ACC112 (cell line): ENCODE data around the gene SPSB1.

Experiments
- H2AFZ ChIP-seq: fragments of 200-600 bp; sonication (generic); one replicate; pipeline ENCODE4 v1.6.0; 2017; ENCODE audit warnings: antibody characterized with exemption, low read length; ENCODE audit not compliant: unreplicated experiment
- H3K27ac ChIP-seq: fragments of 200-600 bp; sonication (generic); 2 replicates; pipeline ENCODE4 v1.5.1; 2014; ENCODE audit warnings: low read depth, mild to moderate bottlenecking, antibody characterized with exemption, low read length, moderate library complexity
- H3K27me3 ChIP-seq: fragments of 200-600 bp; sonication (generic); 2 replicates; pipeline ENCODE4 v1.6.1; 2014; ENCODE audit warnings: mild to moderate bottlenecking, antibody characterized with exemption, low read length, moderate library complexity, mixed read lengths; ENCODE audit not compliant: insufficient read depth
- H3K36me3 ChIP-seq: fragments of 200-600 bp; sonication (generic); 2 replicates; pipeline ENCODE4 v1.6.1; 2016; ENCODE audit warnings: mild to moderate bottlenecking, antibody characterized with exemption, low read length, moderate library complexity, mixed read lengths; ENCODE audit not compliant: insufficient read depth
- H3K4me1 ChIP-seq: fragments of 200-600 bp; sonication (generic); one replicate; pipeline ENCODE4 v1.6.1; 2016; ENCODE audit warnings: low read length, mixed read lengths; ENCODE audit not compliant: insufficient read depth, unreplicated experiment, control insufficient read depth
- H3K4me3 ChIP-seq: fragments of 200-600 bp; sonication (generic); 2 replicates; pipeline ENCODE4 v1.5.1; 2014; ENCODE audit warnings: mild to moderate bottlenecking, low read depth, low read length
- H3K79me2 ChIP-seq: fragments of 200-600 bp; sonication (generic); one replicate; pipeline ENCODE4 v1.6.0; 2016; ENCODE audit warnings: low read length; ENCODE audit not compliant: control insufficient read depth, unreplicated experiment, insufficient read depth

SPSB1 gene

DNA sequence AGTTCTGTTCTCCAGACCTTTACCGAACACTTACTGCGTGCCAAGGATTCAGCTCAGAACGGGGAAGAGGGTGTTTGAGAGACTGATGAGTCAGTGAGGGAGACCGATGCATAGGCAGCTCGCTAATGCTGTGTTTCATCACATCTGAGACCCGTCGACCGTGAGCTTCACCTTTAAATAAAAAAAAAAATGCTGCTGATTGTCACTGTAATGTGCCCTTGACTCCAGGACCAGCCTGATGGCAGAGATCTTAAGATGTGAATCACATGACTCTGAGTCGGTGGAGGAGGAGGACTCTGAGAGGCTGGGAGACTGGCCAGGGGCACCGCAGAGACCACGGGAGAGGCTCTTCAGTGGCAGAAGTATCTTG lies 28.8 kb downstream of the SPSB1 start:
- Histone ChIP-seq H3K36me3 (no peaks in the 10 kb centered on the region), H3K4me1 (peaks cover 45% of the 10 kb centered on the region), H3K79me2 (peaks cover 78% of the 10 kb centered on the region), H3K27ac (peak overlapping the region; percentile 74), H3K4me3 (peak overlapping the region; percentile 55; the same call in 1 of the 2 replicates), H2AFZ (no peak overlapping the region), H3K27me3 (no peaks in the 10 kb centered on the region)

DNA sequence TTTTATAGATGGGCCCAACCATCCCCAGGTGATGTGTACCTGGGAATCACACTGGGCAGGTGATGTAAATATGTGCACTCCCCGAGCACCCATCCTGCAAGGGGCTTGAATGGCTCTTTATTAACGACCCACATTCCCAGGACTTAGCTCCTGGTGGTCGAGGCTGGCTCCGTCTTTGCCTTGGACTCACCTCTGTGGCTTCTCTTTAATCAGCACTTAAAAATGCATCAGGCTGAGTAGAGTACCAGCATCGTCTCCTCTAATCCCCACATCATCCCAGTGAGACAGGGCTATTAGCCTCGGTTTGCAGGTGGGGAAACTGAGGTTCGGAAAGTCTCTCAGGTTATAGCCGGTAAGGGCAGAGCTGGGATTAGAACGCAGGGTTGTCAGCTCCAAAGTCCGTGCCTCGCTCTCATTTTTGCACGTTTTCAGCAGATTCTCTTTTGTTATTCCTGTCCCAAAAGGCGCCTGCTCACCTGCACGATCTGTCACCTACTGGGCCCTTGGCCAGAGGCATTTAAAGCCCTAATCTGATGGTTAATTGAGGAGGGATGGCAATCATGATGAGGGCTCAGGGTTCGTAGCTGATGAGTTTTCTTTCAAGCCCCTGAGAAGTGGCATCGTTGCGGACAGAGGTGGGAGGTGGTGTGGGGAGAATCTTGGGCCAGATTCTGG lies 29.4 kb downstream of the SPSB1 start:
- Histone ChIP-seq H3K36me3 (no peaks in the 10 kb centered on the region), H3K27me3 (no peaks in the 10 kb centered on the region), H3K4me1 (peaks cover 40% of the 10 kb centered on the region), H2AFZ (no peak overlapping the region), H3K79me2 (peaks cover 77% of the 10 kb centered on the region), H3K27ac (peak overlapping the region; percentile 74; the same call in 1 of the 2 replicates), H3K4me3 (no peak overlapping the region)

DNA sequence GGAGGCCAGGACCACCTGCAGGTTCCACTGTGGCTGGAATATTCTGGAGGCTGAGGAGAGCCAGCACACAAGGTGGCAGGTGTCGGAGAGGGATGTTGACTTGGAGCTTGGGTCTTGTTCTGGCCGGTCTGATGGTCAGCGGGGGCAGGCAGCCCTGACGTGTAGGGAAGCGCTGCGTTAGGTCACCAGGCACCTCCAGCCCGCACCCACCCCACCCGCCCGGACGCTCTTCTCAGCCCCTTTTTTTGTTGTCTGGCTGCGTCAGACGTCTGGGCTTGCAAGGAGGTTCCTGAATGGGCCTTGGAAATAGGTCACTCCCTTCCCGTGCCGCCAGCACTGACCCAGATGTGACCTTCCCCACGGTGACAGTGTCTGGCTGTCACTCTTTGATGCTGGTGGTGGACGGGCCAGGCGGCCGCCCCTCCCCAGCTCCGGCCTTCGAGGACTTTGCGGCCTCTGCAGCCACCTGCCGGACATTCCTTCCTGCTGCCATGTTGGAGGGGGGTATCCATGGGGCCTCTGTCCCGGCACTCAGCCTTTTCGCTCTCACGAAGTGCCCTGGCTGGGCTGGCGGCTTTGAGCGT lies 30.1 kb downstream of the SPSB1 start:
- Histone ChIP-seq H3K27me3 (no peaks in the 10 kb centered on the region), H3K4me1 (peaks cover 34% of the 10 kb centered on the region), H3K36me3 (no peaks in the 10 kb centered on the region), H2AFZ (no peak overlapping the region), H3K4me3 (no peak overlapping the region), H3K27ac (no peak overlapping the region), H3K79me2 (peaks cover 80% of the 10 kb centered on the region)

DNA sequence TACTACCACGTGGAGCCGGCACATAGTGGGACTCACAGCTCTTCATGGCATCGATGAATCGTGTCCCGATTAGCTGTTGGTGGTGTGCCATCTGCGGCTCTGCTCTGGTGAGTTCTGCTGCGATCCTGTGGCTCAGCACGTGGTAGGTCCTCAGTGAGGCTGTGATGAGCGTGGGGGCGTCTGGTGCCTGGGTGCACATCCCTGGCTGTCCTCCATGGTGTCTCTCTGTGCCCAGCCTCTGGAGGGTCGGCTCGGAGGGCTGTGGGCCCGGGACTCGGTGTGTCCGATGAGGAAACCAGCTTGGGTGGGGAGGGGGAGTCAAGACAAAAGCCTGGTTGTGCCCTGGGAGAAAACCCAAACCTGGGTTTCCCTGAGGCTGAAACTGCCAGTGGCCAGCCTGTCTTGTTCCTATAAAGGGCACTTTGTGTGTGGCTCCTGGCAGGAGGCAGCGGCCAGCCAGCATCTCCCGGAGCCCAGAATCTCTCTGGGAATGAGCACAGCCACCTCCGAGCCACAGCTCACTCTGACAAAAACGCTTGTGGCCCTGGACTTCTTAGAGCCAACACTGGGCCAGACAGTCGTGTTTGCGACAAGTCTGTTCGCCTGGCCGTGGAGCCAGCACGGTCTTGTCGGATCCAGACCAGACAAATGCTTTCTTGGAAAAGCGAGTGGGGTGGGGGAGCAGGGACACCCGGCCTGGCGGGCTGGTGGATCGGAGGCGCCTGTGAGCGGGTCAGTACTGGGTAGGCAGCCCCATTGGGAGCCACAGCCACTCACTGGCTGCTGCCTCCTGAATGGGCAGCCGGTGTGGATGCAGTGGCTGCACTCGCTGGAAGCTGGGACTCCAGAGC lies 31.8 kb downstream of the SPSB1 start:
- Histone ChIP-seq H3K27ac (no peak overlapping the region), H2AFZ (no peak overlapping the region), H3K4me3 (no peak overlapping the region), H3K4me1 (peaks cover 31% of the 10 kb centered on the region), H3K79me2 (peaks cover 82% of the 10 kb centered on the region), H3K27me3 (no peaks in the 10 kb centered on the region), H3K36me3 (no peaks in the 10 kb centered on the region)

DNA sequence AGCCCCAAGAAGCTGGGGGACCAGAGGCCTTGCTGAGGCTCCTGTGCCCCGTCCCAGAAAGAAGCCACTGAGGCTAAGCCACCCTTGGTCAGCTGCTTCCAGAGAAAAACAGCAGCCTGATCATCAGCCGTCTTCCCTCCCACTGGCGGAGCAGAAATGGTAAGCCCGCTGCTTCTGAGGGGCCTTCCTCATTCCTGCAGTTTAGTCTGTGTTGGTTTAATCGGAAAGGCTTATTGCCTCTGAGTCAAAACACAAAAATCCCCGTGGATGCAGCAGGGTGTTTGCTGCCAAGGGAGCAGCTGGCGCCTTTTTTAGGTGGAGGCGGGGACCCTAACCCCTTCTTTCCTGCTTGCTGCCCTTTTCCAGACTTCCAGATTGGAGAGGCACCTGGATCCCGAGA lies 33.9 kb downstream of the SPSB1 start:
- Histone ChIP-seq H2AFZ (no peak overlapping the region), H3K79me2 (peaks cover 86% of the 10 kb centered on the region), H3K4me3 (no peak overlapping the region), H3K27me3 (no peaks in the 10 kb centered on the region), H3K4me1 (peaks cover 17% of the 10 kb centered on the region), H3K36me3 (no peaks in the 10 kb centered on the region), H3K27ac (no peak overlapping the region)

DNA sequence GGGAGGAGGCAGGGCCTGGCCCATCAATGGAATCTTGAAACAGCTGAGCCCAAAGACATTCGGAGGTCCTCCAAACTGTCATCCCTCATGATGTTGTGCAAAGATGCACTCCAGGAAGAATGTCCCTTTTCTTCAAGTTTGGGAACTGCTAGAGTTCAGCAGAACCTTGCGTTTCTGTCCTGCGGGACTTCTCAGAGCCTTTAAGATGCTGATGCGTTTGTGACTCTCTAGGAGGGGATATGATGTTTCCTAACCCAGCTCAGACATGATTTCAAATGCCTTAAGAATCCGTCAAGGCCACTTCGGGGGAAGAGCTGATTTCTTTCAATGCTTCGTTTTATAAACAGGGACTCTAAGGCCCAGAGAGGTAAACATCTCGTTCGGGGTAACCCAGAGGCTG lies 35.5 kb downstream of the SPSB1 start:
- Histone ChIP-seq H3K4me1 (peaks cover 14% of the 10 kb centered on the region), H3K79me2 (peaks cover 87% of the 10 kb centered on the region), H3K27me3 (no peaks in the 10 kb centered on the region), H3K36me3 (no peaks in the 10 kb centered on the region), H3K27ac (no peak overlapping the region), H3K4me3 (no peak overlapping the region), H2AFZ (no peak overlapping the region)

DNA sequence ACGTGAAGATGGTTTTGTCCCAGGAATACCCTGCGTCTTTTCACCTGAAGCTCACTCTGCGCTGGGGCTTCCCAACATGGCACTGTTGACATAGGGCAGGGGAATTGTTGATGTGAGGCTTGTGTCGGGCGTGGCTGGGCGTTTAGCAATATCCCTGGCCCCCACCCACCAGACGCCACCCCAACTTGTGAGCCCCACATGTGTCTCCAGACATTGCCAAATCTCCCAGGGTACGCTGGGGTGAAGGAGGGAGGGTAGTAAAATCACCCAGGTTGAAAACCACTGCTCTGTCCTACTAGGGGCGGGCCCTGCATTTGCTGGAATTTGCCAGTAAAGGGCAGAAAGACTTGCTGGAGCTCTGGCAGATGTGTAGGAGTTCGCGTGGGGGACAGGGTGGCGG lies 36.0 kb downstream of the SPSB1 start:
- Histone ChIP-seq H3K4me3 (no peak overlapping the region), H3K27me3 (no peaks in the 10 kb centered on the region), H3K27ac (no peak overlapping the region), H3K79me2 (peaks cover 86% of the 10 kb centered on the region), H3K4me1 (peaks cover 14% of the 10 kb centered on the region), H2AFZ (no peak overlapping the region), H3K36me3 (no peaks in the 10 kb centered on the region)

DNA sequence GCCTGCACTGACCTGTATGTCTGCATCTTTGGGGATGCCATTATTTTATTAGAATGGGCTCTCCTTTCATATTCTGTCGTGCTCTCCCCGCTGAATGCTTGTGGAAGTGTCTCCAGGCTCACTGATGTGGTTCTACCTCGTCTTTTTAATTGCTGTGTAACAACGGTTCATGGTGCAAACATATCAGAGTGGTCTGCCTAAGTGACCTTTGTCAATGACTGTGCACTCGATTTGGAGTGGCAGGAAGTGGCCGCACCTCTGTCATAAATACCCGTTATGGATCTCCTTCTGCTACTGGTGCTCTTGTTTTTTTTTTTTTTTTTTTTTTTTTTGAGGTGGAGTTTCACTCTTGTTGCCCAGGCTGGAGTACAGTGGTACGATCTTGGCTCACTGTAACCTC lies 38.3 kb downstream of the SPSB1 start:
- no peak overlapping the region for H3K27ac ChIP-seq
- H3K79me2 ChIP-seq: peaks cover 78% of the 10 kb centered on the region
- no peak overlapping the region for H3K4me3 ChIP-seq
- H2AFZ ChIP-seq: no peak overlapping the region
- H3K27me3 ChIP-seq: no peaks in the 10 kb centered on the region
- H3K36me3 ChIP-seq: no peaks in the 10 kb centered on the region
- H3K4me1 ChIP-seq: peaks cover 6% of the 10 kb centered on the region

DNA sequence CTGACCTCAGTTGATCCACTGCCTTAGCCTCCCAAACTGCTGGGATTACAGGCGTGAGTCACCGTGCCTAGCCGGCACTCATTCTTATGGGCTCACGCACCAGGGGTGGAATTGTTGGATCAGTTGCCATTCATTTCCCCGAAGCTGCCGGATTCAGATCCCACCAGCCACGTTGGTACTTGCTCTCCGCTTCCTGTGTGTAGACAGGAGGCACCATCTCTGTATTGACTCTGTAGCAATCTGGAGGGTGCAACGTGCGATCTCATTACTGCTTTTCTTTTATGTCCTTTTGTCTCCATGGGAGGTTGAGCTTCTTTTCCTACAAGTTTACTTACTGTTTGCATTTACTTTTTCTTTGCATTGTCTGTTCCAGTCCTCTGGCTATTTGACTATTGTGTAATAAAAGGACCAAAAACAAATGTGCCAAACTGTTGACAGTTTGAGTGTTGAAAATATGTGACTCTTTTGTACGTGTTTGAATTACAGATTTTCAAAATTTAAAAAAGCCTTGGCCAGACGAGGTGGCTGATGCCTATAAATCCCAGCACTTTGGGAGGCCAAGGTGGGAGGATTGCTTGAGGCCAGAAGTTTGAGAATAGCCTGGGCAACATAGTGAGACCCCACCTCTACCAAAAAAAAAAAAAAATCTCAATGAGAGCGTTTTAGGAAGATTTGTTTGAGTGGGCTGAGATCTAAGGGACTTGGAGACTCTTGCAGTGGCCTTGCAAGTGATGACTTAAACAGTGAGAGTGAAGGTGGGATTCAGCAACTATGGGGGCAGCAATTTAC lies 39.1 kb downstream of the SPSB1 start:
- Histone ChIP-seq H3K27me3 (no peaks in the 10 kb centered on the region), H3K79me2 (peaks cover 75% of the 10 kb centered on the region)

DNA sequence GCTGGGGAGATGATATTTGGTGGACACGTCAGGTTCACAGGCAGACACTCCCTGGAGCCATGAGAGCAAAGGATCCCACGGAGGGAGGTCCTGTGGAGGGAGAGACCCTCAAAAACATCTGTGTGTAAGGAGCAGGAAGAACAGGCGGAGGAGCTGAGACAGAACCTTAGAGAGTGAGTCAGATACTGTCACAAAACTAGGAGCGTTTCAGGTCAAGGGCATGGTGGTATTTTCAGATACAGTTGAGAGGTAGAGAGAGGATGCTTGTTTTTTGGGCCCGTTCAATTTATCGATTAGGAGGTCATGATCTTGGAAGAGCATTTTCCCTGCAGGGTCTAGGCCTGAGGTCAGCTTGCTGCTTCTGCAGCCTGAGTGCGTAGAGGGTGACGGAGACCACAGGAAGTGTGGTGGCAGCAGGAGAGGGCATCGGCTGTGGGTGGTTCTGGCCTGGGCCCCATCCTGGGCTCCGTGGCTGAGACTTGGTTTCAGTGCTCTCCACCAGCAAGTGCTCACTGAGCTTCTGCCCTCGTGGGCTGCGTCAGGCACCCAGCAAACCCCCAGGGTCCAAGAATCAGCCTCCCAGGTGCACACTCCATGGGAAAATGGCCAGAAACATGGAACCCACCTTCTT lies 39.9 kb downstream of the SPSB1 start:
- no peaks in the 10 kb centered on the region for H3K4me1 ChIP-seq
- no peaks in the 10 kb centered on the region for H3K27me3 ChIP-seq
- H2AFZ ChIP-seq: no peak overlapping the region
- H3K36me3 ChIP-seq: no peaks in the 10 kb centered on the region
- H3K27ac ChIP-seq: no peak overlapping the region
- no peak overlapping the region for H3K4me3 ChIP-seq
- peaks cover 72% of the 10 kb centered on the region for H3K79me2 ChIP-seq

More for the DNA sequence above, 39.1 kb downstream of the SPSB1 start:
- H2AFZ ChIP-seq: no peak overlapping the region
- no peaks in the 10 kb centered on the region for H3K36me3 ChIP-seq
- H3K4me1 ChIP-seq: no peaks in the 10 kb centered on the region
- H3K27ac ChIP-seq: no peak overlapping the region
- no peak overlapping the region for H3K4me3 ChIP-seq
